IgD-negative memory B cell (primary cell): ENCODE results near the gene GPR161. TPM values are rescaled to one million over a fixed set of nuclear protein-coding genes. Genes with fewer than 3 reads are reported as not detected.
"Not testable (repeated sequence)": the region's sequence is repeated elsewhere in the genome, so short reads cannot be mapped to it uniquely, and the experiment has no call there.

Source experiments
- H3K27ac Mint-ChIP-seq, 3 donors: one replicate each; pipeline ENCODE4 v1.8.0; 2020 to 2022; ENCODE audit warnings: mild to moderate bottlenecking in 3 of 3, mixed read lengths in 3 of 3, moderate library complexity in 1 of 3
- H3K27me3 Mint-ChIP-seq: one replicate; pipeline ENCODE4 v1.8.0; 2021; ENCODE audit warnings: mixed read lengths
- H3K36me3 Mint-ChIP-seq: one replicate; pipeline ENCODE4 v1.8.0; 2020; ENCODE audit warnings: mild to moderate bottlenecking, mixed read lengths
- H3K4me1 Mint-ChIP-seq, 3 donors: one replicate each; pipeline ENCODE4 v1.8.0; 2020 to 2022; ENCODE audit warnings: mixed read lengths in 3 of 3, mild to moderate bottlenecking in 1 of 3
- H3K4me3 Mint-ChIP-seq, 4 donors: one replicate each; pipeline ENCODE4 v1.8.0; 2020 to 2022; ENCODE audit warnings: mild to moderate bottlenecking in 4 of 4, mixed read lengths in 4 of 4, moderate library complexity in 3 of 4
- H3K9me3 Mint-ChIP-seq, 3 donors: one replicate each; pipeline ENCODE4 v1.8.0; 2020 to 2021; ENCODE audit warnings: mixed read lengths in 3 of 3, mild to moderate bottlenecking in 1 of 3
- polyA plus RNA-seq: library from polyadenylated mRNA; unstranded; fragments of 300-500 nt; fragmentation: Illumina TruSeq; gene quantifications from one replicate; pipeline ENCODE4 v1.2.3, GENCODE V29; 2021

The GPR161 gene, protein sequence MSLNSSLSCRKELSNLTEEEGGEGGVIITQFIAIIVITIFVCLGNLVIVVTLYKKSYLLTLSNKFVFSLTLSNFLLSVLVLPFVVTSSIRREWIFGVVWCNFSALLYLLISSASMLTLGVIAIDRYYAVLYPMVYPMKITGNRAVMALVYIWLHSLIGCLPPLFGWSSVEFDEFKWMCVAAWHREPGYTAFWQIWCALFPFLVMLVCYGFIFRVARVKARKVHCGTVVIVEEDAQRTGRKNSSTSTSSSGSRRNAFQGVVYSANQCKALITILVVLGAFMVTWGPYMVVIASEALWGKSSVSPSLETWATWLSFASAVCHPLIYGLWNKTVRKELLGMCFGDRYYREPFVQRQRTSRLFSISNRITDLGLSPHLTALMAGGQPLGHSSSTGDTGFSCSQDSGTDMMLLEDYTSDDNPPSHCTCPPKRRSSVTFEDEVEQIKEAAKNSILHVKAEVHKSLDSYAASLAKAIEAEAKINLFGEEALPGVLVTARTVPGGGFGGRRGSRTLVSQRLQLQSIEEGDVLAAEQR
- not detected for polyA plus RNA-seq

- Mint-ChIP-seq H3K4me3 (peak within 1 kb of the TSS; percentile 86 to 97 (median 95)), H3K9me3 (no peaks in the 10 kb centered on the region), H3K27ac (peak within 1 kb of the TSS in 1 of 3 donors; percentile 2), H3K4me1 (peaks cover 5 to 14% (median 11%) of the 10 kb centered on the region in 3 donors), H3K36me3 (peaks cover 2% of the 10 kb centered on the region), H3K27me3 (peaks cover 26% of the 10 kb centered on the region)
These were observed at the start of gene GPR161 for GRCh38 chr1:168136709-168137514. Gene GPR161 (minus strand): TSS chr1:168136930. CDS start chr1:168104850, 32,080 bp downstream.

- H3K9me3 Mint-ChIP-seq, H3K4me3 Mint-ChIP-seq, H3K36me3 Mint-ChIP-seq, H3K27me3 Mint-ChIP-seq, H3K27ac Mint-ChIP-seq, H3K4me1 Mint-ChIP-seq: not testable (repeated sequence)
These were observed 44.5 kb upstream of the GPR161 start for GRCh38 chr1:168181063-168181720.

- H3K9me3 Mint-ChIP-seq: peaks cover 0 to 1% (median 0%) of the 10 kb centered on the region in 3 donors
- H3K27me3 Mint-ChIP-seq: no peaks in the 10 kb centered on the region
- H3K36me3 Mint-ChIP-seq: peaks cover 2% of the 10 kb centered on the region
These were observed 43.4 kb upstream of the GPR161 start for GRCh38 chr1:168180148-168180524.

DNA sequence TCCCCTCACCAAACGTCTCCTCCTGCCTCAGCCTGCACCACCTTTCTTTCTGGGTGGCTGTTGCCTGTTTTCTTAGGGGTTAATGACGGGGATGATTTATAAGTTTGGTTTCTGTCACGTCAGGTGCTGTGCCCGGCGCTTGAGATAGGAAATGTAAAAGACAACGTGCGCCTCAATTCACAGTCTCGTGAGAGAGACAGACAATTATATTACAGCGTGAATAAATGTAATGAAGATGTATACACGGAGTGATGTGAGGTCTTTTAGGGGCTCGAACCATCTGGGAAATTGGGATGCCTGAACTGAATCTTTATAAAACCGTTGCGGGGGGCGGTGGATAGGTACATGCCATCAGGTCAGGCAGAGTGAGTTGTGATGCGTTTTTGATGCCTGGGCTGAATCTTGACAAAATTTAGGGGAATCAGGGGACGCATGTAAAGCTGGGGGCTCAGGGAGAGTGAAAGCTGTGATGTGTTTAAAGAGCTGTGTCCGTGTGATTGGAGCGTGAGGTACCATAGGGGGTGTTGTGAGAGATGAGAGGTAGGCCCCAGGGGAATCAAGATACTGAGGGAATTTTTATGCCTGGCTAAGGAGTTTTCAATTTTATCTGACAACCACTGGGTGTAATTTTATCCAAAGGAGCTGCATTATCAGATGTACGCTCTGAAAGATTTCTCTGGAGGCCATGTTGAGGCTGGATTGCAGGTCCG lies 42.9 kb upstream of the GPR161 start:
- H3K27ac Mint-ChIP-seq: no peak overlapping the region
- H3K36me3 Mint-ChIP-seq: peaks cover 2% of the 10 kb centered on the region
- peaks cover 2% of the 10 kb centered on the region for H3K27me3 Mint-ChIP-seq
- no peak overlapping the region for H3K4me3 Mint-ChIP-seq
- peaks cover 0 to 6% (median 0%) of the 10 kb centered on the region in 3 donors for H3K4me1 Mint-ChIP-seq
- H3K9me3 Mint-ChIP-seq: peaks cover 0 to 1% (median 0%) of the 10 kb centered on the region in 3 donors

More at GRCh38 chr1:168180148-168180524, 43.4 kb upstream of the GPR161 start:
- Mint-ChIP-seq H3K4me3 (no peak overlapping the region), H3K4me1 (peaks cover 0 to 6% (median 0%) of the 10 kb centered on the region in 3 donors), H3K27ac (no peak overlapping the region)

DNA sequence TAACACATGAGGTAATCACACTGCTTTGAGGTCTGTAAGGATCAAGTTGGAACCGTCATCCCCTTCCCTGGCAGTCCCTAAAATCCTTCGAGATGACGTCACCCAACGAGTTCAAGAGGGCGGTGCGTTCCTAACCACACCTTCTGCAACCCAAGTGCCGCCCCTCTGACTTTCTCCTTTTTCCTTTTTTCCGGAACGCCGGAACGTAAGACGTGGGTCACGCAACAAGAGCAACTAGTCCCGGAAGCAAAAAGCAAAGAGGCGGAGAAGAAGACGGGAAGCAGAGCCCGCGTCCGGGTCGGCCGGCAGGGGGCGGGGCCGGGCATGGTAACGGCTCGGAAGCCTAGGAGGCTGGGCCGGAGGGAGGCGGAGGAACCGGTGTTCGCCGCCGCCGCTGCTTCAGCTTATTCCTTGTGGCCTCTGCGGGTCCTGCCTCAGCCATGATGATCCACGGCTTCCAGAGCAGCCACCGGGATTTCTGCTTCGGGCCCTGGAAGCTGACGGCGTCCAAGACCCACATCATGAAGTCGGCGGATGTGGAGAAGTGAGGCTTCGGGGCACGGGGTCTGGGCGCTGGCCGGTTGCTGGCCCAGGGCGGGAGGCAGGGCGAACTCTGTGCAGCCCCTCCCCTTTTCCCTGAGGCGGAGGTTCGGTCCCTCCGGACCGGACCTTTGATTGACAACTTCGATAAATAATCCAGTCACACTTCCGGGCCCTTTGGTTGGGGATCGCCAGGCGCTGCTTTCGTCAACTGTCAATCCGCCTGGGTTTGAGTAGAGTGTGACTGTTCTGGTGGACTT lies 42.1 kb upstream of the GPR161 start, which contains the start of gene TIPRL:
TIPRL (plus strand) TSS at position 325 of the 800 bp plus-strand sequence; CDS start at position 441, 116 bp downstream.
- Mint-ChIP-seq H3K4me1 (peaks cover 0 to 5% (median 0%) of the 10 kb centered on the region in 3 donors), H3K4me3 (no peak within 1 kb of the TSS), H3K9me3 (peaks cover 0 to 1% (median 0%) of the 10 kb centered on the region in 3 donors), H3K36me3 (peaks cover 1% of the 10 kb centered on the region), H3K27ac (no peak within 1 kb of the TSS), H3K27me3 (peaks cover 2% of the 10 kb centered on the region)

DNA sequence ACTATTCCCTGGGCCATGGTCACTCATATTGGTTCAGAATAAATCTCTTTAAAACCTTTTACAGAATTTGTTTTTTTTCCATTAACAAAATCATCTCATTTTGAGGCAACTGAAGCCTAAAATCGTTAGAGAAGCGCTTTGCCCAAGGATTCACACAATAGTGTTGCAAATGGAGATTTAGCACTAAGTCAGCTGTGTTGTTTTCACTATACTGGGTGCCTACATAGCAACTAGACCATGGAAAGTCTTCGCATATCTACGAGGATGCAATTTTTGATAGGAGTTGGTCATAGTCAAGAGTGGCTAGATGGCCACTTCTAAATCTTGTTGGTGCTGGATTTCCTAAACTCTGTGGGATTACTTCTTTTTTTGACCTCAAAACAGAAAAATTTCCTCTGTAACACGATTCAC lies 41.5 kb upstream of the GPR161 start:
- H3K27me3 Mint-ChIP-seq: peaks cover 6% of the 10 kb centered on the region
- no peak overlapping the region for H3K4me3 Mint-ChIP-seq
- no peak overlapping the region for H3K27ac Mint-ChIP-seq
- H3K9me3 Mint-ChIP-seq: peaks cover 0 to 3% (median 0%) of the 10 kb centered on the region in 3 donors
- H3K4me1 Mint-ChIP-seq: peaks cover 0 to 1% (median 0%) of the 10 kb centered on the region in 3 donors
- no peaks in the 10 kb centered on the region for H3K36me3 Mint-ChIP-seq

DNA sequence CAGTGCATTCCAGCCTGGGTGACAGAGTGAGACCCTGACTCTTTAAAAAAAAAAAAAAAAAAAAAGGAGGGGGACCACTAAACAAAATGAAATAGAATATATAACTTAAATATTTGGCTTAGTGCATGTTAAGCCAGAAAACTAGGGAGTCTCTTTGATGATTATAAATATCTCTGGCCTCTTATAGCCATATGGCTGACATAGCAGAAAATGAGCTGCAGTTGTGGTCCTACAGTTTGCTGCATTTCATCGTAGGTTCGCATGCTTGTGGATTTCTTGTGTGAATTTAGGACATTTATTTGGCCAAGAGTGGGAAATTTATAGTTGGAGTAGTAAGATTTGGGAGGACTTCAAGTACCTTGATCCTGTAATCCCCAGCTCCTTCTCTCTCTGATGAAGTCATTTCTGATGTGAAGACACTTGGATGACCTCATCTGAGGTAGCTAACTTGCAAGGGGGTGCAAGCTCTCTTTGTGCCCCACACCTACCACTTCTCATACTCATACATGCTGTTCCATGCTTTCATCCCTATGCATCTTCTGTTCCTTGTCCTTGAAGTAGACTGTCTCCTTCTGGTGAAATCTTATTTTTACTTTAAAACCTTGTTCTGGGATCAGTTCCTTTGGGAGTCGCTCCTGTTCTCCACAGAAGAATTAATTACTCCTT lies 35.7 kb upstream of the GPR161 start:
- peaks cover 0 to 3% (median 1%) of the 10 kb centered on the region in 3 donors for H3K9me3 Mint-ChIP-seq
- H3K27ac Mint-ChIP-seq: no peak overlapping the region
- peaks cover 7% of the 10 kb centered on the region for H3K27me3 Mint-ChIP-seq
- H3K36me3 Mint-ChIP-seq: peaks cover 2% of the 10 kb centered on the region
- no peak overlapping the region for H3K4me3 Mint-ChIP-seq
- peaks cover 0 to 4% (median 4%) of the 10 kb centered on the region in 3 donors for H3K4me1 Mint-ChIP-seq

GRCh38 chr1:168170564-168171508 lies 34.1 kb upstream of the GPR161 start:
- H3K4me1 Mint-ChIP-seq: peaks cover 0 to 4% (median 4%) of the 10 kb centered on the region in 3 donors
- peak overlapping the region in 1 of 3 donors; percentile 76 for H3K27ac Mint-ChIP-seq
- H3K36me3 Mint-ChIP-seq: peaks cover 2% of the 10 kb centered on the region
- H3K9me3 Mint-ChIP-seq: peaks cover 0 to 3% (median 1%) of the 10 kb centered on the region in 3 donors
- peak overlapping the region in 1 of 4 donors; percentile 81 for H3K4me3 Mint-ChIP-seq
- H3K27me3 Mint-ChIP-seq: peaks cover 7% of the 10 kb centered on the region

DNA sequence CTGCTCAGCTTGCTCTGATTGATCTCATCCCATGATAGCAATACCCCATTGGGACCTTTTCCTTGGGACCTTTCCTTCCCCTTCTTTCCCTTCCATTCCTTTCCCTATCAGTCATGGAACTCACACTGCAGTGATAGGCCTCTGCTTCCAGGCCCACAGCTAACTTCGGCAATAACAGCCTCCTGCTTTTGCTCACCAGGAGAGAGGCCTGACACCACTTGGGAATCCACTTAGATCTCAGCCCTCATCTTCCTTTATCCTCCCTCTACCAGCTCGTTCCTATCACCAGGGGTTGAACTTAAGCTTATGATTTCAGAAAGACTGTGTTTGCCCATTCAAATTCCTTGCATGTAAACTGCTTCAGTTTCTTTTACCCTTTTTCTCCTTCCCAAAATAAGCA lies 31.1 kb upstream of the GPR161 start:
- Mint-ChIP-seq H3K4me1 (peaks cover 7 to 12% (median 10%) of the 10 kb centered on the region in 3 donors), H3K36me3 (peaks cover 2% of the 10 kb centered on the region), H3K27ac (no peak overlapping the region), H3K27me3 (peaks cover 3% of the 10 kb centered on the region), H3K4me3 (no peak overlapping the region), H3K9me3 (no peaks in the 10 kb centered on the region)

GRCh38 chr1:168164771-168165170 lies 28.0 kb upstream of the GPR161 start:
- Mint-ChIP-seq H3K9me3 (peaks cover 4 to 13% (median 11%) of the 10 kb centered on the region in 3 donors), H3K27ac (peak overlapping the region in 1 of 3 donors; percentile 36), H3K27me3 (peaks cover 3% of the 10 kb centered on the region), H3K4me1 (peaks cover 7 to 10% (median 8%) of the 10 kb centered on the region in 3 donors), H3K4me3 (no peak overlapping the region), H3K36me3 (peaks cover 2% of the 10 kb centered on the region)

DNA sequence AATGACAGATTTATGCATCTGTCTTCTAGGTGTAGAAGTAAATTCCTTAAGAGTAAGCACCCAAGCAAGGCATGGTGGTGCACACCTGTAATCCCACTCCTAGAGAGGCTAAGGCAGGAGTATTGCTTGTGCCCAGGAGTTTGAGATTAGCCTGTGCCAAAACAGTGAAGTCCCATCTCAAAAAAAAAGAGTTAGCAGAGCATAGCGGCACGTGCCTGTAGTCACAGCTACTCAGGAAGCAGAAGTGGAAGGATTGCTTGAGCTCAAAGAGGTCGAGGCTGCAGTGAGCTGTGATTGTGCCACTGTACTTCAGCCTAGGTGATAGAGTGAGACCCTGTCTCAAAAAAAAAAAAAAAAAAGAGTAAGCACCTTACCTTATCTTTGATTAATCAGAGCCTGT lies 26.9 kb upstream of the GPR161 start:
- H3K4me3 Mint-ChIP-seq: no peak overlapping the region
- H3K27me3 Mint-ChIP-seq: peaks cover 5% of the 10 kb centered on the region
- peak overlapping the region in 1 of 3 donors; percentile 79 for H3K27ac Mint-ChIP-seq

DNA sequence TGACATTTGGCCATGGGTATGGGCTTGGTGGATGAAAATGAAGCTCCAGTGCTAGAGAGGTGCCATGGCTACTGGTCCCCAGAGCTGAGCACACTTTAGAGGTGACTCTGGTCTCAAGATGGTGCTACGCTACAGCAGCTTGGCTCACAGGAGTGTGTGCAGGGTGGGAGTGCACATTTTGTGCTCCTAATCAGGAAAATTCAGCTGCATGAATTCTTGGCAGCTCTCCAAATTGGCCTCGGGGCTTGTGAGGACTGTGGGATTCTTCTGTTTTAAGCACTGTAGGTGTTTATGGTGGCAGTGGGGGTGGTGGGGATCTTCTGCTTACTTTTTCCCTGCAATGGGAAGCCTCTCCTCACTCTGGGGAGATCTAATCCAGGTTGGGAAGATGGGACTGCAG lies 24.7 kb upstream of the GPR161 start:
- no peaks in the 10 kb centered on the region for H3K36me3 Mint-ChIP-seq
- peaks cover 5% of the 10 kb centered on the region for H3K27me3 Mint-ChIP-seq
- no peak overlapping the region for H3K4me3 Mint-ChIP-seq
- H3K27ac Mint-ChIP-seq: no peak overlapping the region
- H3K9me3 Mint-ChIP-seq: peaks cover 13 to 25% (median 23%) of the 10 kb centered on the region in 3 donors
- H3K4me1 Mint-ChIP-seq: peaks cover 7 to 10% (median 8%) of the 10 kb centered on the region in 3 donors

More for the DNA sequence above, 26.9 kb upstream of the GPR161 start:
- peaks cover 9 to 18% (median 14%) of the 10 kb centered on the region in 3 donors for H3K9me3 Mint-ChIP-seq
- H3K4me1 Mint-ChIP-seq: peaks cover 7 to 10% (median 8%) of the 10 kb centered on the region in 3 donors
- H3K36me3 Mint-ChIP-seq: peaks cover 2% of the 10 kb centered on the region
